SHP77 treated with DMSO at 0.1 percent for 48 hours (cell line): Measurements from ENCODE around the gene PAXX.

Experiments
- DNase-seq: peaks from one replicate; lab custom pipeline; 2025; lab: John Stamatoyannopoulos, UW

The PAXX gene

DNA sequence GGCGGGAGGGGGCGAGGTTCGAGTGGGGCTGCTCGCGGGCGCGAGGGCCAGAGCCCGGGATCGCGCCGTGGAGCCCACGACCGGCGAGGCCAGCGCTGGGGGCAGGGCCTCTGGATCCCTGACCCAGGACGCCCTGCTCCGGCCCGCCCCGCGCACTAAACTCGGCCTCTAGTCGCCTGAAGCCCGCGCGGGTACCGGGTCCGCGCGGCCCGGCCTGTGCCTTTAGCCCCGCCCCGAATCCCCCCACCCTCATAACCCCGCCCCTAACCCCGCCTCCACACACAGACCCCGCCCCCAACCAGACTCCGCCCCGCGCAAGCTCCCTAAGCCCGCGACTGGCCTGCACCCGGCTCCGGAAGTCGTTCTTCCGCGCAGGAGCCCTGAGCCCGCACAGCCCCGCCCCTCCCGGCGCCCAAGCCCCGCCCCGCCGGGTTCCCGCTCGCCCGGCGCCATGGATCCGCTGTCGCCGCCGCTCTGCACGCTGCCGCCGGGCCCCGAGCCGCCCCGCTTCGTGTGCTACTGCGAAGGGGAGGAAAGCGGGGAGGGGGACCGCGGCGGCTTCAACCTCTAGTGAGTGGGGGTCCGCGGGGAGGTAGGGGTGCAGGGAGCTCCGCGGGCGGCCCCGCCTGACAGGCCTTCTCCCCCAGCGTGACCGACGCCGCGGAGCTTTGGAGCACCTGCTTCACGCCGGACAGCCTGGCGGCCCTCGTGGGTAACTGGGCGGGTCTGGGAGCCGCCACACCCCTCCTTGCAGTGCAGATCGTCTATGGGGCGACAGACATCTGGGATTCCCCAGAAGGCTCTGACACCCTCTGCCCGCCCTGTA lies at the start of gene PAXX:
Gene PAXX (plus strand): TSS at position 430 of the 826 bp plus-strand sequence. CDS start 22 bp downstream, at position 452.
- peak; percentile 40 for DNase-seq

DNA sequence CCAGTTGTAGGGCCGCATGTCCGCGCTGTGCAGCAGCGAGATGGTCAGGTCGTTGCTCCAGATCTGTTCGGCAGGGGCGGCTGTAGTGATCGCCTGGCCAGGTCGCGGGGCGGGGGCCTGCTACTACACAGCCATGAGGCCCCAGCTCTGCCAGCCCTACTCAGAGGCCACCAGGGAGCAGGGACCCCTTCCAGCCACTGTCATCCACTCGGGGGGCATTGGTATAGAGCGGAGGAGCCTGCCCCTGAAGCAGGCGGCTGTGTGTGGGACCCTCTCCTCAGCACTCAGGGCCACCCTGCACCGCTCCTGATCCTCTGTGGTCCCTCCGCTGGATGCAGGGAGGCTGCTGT lies 49.4 kb upstream of the PAXX start:
- no peak for DNase-seq

- DNase-seq, result no peak
Measured at GRCh38 chr9:136943291-136944211, 48.7 kb upstream of the PAXX start.

DNA sequence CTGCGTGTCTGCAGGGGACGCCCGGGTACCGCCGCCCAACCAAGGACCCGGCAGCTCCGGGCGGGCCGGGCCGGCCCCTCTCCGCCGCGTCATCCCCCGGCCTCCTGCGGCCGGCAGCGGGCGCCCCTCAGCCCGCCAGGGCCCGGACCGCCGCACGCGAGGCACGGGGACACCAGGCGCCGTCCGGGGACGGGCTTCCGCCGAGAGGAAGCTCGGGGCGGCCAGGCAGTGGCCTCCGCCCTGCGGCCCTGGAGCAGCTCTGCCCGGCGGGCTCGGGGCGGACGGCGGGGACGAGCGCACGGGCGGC lies 48.1 kb upstream of the PAXX start:
- no peak for DNase-seq

GRCh38 chr9:136944519-136945332 lies 47.5 kb upstream of the PAXX start, which contains the start of the genes C8G and FBXW5:
C8G (plus strand) TSS chr9:136945243; CDS start chr9:136945321, 78 bp downstream.
FBXW5 (minus strand) TSS chr9:136944738; CDS start chr9:136944083, 655 bp downstream.
- peak; percentile 69 for DNase-seq

DNA sequence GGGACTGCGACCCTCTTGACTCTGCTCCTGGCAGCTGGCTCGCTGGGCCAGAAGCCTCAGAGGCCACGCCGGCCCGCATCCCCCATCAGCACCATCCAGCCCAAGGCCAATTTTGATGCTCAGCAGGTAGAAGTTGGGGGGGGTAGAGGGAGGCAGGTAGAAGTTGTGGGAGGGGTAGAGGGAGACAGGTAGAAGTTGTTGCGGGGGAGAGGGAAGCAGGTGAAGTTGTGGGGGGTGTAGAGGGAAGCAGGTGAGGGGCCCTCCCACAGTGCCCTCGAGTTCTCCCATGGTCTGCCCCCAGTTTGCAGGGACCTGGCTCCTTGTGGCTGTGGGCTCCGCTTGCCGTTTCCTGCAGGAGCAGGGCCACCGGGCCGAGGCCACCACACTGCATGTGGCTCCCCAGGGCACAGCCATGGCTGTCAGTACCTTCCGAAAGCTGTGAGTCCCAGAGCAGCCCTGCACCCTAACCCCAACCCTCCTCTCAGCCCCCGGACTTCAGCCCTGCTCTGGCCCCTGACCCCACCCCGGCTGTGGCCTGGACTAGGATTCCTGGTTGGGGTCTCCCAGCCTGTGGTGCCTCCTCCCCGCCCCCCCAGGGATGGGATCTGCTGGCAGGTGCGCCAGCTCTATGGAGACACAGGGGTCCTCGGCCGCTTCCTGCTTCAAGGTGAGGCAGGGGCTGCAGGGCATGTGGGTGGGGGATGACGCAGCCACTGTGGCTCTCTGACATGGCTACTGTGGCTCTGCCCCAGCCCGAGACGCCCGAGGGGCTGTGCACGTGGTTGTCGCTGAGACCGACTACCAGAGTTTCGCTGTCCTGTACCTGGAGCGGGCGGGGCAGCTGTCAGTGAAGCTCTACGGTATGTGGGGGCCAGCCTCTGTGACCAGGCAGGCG lies 46.6 kb upstream of the PAXX start:
- no peak for DNase-seq

- DNase-seq, result no peak
Measured at GRCh38 chr9:136946228-136947027, 45.8 kb upstream of the PAXX start.

DNA sequence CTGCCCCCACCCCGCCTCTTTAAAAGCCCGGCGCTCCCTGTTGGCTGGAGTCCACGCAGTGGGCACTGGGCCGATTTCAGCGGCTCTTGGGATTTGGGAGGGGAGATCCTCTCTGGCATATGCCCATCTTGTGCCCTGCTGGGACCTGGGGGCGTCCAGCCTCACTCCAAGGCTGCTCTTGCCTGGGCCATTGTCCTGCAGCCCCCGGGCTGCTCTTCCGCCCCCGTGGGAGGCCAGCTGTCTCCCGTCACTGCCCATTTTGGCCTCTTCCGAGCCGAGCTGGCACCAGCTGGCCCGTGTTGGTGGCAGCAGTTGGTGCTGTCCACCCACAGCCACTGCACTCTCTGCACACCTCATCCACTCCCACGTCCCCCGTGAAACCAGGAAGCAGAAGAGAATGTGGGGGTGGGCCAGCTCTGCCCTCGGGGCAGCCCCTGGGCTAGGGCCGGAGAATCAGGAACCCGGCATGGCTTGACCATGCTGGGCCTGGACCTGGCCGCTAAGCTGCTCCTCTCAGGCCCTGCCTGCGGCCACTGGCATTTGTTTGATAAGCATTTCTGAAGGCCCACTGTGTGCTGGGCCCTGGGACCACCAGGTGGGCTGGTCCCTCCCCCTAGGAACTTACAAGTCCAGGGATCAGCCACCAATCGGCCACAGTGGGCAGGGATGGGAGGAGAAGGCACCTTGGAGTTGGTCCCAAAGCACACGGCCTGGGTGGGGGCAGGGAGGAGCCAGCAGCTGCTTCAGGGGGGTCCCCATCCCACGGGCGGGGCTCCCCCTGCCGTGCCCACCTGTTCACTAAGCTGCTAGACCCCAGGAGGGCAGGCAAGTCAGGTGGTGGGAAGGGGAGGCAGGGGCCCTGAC lies 45.0 kb upstream of the PAXX start:
- DNase-seq, result no peak

DNA sequence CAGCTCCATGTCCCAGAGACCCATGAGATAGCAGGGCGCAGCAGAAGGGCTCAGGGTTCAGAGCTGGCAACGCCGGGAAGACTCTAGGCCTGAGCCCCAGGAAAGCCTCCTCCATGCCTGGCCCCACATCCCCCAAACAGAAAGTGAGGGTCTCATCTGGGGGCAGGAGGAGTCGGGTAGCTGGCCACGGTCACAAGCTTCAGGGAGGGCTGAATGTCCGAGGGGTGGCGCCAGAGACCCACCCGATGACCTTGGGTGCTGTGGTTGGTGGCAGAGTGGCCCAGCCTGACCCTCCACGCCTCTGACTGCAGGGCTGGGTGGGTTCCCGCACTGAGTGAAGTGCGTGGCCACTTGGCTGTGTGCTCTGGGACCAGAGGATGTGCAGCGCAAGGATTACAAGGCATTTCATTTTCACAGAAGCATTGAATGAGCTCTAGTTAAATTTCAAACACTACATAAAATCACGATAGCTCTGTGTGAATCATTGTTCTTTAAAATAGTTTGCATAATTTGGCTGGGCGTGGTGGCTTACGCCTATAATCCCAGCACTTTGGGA lies 44.2 kb upstream of the PAXX start:
- DNase-seq, result no peak

- DNase-seq, result no peak
Measured at GRCh38 chr9:136949239-136949816, 42.9 kb upstream of the PAXX start.

DNA sequence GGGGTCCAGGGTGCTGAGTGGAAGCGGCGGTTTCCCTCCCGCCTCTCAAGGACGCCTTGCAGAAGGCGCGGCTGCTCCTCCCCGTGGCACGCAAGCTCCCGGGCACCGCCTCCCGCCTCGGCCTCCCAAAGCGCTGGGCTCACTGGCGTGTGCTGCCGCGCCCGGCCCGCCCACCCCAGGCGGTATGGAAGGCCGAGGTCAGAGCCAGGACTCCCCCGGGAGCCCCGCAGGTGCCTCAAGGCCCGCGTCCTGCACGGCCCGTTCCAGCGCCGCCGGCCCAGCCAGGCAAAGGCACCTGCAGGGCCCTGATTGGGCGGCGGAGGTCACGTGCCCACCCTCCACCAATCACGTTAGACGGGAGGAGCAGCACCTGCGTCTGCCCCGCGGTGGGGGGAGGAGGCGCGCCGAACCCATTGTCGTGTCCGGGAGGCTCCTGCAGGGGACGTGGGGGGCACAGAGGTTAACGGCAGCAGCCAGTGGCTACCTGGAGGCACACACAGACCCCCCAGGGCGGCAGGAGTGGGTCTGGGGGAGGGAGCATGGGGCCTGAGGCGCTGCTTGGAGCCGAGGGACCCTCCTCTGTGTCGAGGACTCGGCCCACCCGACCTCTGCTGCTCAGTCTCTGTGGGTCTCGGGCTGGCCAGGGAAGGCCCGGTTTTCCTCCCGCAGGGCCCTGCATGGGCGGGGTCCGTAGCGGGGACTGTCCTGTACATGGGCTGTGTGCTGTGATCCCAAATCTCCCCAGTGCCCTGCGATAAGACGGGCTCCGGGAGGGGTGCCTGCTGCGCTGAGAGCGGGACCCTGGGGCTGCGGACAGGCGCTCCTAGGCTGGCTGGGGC lies 42.2 kb upstream of the PAXX start:
- peak; percentile 88 for DNase-seq

DNA sequence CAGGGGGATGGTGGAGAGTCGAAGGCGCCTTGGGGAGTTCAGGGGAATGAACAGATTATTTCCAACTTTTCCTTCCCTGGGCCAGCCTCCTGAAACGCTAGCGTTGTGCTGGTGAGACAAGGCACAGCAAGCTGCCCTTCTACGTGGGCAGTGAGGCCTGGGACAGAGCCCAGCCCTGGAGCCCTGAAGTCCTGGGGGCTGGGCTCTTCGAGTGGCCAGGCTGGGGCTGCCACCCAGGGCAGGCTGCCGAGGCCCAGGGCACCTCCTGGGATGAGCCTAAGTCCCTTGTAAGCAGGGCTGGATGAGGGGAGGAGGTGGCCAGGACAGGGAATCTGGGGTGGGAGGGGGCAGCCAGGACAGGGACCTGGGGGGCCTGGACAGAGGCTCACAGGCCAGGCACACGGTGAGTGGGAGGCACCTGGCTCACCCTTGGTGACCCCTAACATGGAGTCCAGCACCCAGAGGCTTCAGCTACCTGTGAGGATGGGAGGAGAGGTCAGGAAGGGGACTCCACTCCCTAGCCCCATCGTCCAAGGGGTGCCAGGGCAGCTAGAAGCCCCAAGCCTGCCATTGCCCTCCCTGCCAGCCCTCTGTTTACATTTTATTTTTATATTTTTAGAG lies 41.5 kb upstream of the PAXX start:
- DNase-seq, result no peak

- no peak for DNase-seq
Measured at GRCh38 chr9:136951541-136952320, 40.5 kb upstream of the PAXX start, which contains the start of gene LCN12. LCN12 (plus strand) TSS chr9:136952273; CDS start chr9:136952328, 55 bp downstream.

- DNase-seq, result no peak
Measured at GRCh38 chr9:136952321-136952850, 39.8 kb upstream of the PAXX start.

DNA sequence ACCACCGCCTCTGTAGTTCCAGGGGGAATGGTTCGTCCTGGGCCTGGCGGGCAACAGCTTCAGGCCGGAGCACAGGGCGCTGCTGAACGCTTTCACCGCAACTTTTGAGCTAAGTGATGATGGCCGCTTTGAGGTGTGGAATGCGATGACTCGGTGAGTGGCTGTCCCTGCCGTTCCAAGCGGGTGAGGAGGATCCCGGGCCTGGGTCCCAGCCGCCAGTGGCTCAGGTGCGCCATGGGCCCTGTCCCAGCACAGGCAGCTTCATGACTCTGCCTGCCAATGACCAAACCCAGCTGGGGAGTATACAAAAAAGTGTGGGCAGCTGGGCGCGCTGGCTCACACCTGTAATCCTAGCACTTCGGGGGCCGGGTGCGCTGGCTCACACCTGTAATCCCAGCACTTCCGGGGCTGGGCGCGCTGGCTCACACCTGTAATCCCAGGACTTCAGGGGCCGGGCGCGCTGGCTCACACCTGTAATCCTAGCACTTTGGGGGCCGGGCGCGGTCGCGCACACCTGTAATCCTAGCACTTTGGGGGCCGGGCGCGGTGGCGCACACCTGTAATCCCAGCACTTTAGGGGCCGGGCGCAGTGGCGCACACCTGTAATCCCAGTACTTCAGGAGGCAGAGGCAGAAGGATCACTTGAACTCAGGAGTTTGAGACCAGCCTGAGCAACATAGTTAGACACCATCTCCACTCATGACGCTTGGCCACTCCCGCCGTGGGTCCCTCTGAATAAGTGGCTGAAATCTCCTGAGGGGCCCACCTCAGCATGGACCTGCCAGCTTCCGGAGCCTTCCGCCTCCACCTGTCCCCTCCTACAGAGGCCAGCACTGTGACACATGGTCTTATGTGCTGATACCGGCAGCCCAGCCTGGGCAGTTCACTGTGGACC lies 39.1 kb upstream of the PAXX start:
- DNase-seq, result no peak
